HPDE6-E6E7 (cell line): ENCODE data around the gene CFAP161.
A peak's percentile ranks its signal among the peaks of the same experiment; 100 is the strongest.
"Not testable (repeated sequence)": the region's sequence is repeated elsewhere in the genome, so short reads cannot be mapped to it uniquely, and the experiment has no call there.

Experiments used
- DNase-seq: peaks from one replicate; pipeline ENCODE4 v3.0.0; 2011; ENCODE audit warnings: missing footprints; ENCODE audit errors: extremely low spot score

Gene CFAP161

GRCh38 chr15:81157939-81158223 is 23.8 kb downstream of the CFAP161 start:
- DNase-seq = no peak

GRCh38 chr15:81158561-81158960 is 24.5 kb downstream of the CFAP161 start:
- not testable (repeated sequence) for DNase-seq

- no peak for DNase-seq
Measured at GRCh38 chr15:81160312-81161159, 26.5 kb downstream of the CFAP161 start.

GRCh38 chr15:81161160-81161673 is 27.1 kb downstream of the CFAP161 start:
- no peak for DNase-seq

- DNase-seq = no peak
Measured at GRCh38 chr15:81161851-81162250, 27.8 kb downstream of the CFAP161 start.

- no peak for DNase-seq
Measured at GRCh38 chr15:81163961-81164800, 30.1 kb downstream of the CFAP161 start.

- DNase-seq = peak; percentile 41
Measured at GRCh38 chr15:81165535-81165934, 31.5 kb downstream of the CFAP161 start.

- DNase-seq = no peak
Measured at GRCh38 chr15:81166636-81167305, 32.7 kb downstream of the CFAP161 start.

GRCh38 chr15:81168131-81168526 is 34.1 kb downstream of the CFAP161 start:
- DNase-seq = no peak

GRCh38 chr15:81168644-81169043 is 34.6 kb downstream of the CFAP161 start:
- no peak for DNase-seq

GRCh38 chr15:81170511-81170910 is 36.4 kb downstream of the CFAP161 start:
- no peak for DNase-seq

GRCh38 chr15:81171286-81171685 is 37.2 kb downstream of the CFAP161 start:
- no peak for DNase-seq

GRCh38 chr15:81174125-81174791 is 40.2 kb downstream of the CFAP161 start:
- no peak for DNase-seq

GRCh38 chr15:81174792-81175327 is 40.8 kb downstream of the CFAP161 start:
- no peak for DNase-seq

- DNase-seq = no peak
Measured at GRCh38 chr15:81175496-81175895, 41.4 kb downstream of the CFAP161 start.

GRCh38 chr15:81176291-81176893 is 42.3 kb downstream of the CFAP161 start:
- DNase-seq = no peak

- no peak for DNase-seq
Measured at GRCh38 chr15:81178365-81178764, 44.3 kb downstream of the CFAP161 start.

GRCh38 chr15:81181220-81181619 is 47.1 kb downstream of the CFAP161 start:
- DNase-seq = no peak

GRCh38 chr15:81182031-81182755 is 48.1 kb downstream of the CFAP161 start:
- DNase-seq = no peak

- no peak for DNase-seq
Measured at GRCh38 chr15:81182756-81183438, 48.8 kb downstream of the CFAP161 start.
